GM19372 (cell line): ENCODE measurements around the gene ALG12.

Source experiments
- ATAC-seq: cut with Tn5 transposase; IDR thresholded peaks from one replicate; pipeline ENCODE4 v1.9.1; 2021; ENCODE audit warnings: mild to moderate bottlenecking, low read depth, moderate library complexity; ENCODE audit not compliant: unreplicated experiment

Gene ALG12

GRCh38 chr22:49915610-49916009, 2.6 kb downstream of the ALG12 start:
- ATAC-seq = no peak

DNA sequence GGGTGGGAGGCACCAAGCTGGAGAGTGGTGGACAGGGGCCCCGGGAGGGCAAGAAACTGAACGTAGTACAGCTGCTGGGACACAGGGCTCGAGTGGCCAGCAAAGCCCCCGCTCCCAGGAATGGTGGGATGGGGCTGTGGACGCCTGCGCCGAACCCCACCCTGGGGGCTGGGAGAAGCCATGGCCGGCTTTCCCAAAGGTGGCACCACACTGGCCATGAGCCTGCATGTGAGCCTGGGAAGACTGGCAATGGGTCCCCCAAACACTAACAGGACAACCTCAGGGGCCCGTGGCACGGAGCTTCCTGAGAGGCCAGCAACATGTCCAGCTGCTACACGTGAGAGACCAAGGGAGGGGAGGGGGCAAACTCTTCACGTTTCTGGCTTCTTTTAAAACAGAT, 4.0 kb downstream of the ALG12 start:
- no peak for ATAC-seq

- no peak for ATAC-seq
Measured at GRCh38 chr22:49913446-49913845, 4.8 kb downstream of the ALG12 start.

GRCh38 chr22:49913026-49913425, 5.2 kb downstream of the ALG12 start:
- ATAC-seq = no peak

- no peak for ATAC-seq
Measured at GRCh38 chr22:49911881-49912625, 6.2 kb downstream of the ALG12 start.

GRCh38 chr22:49910229-49911155, 7.7 kb downstream of the ALG12 start:
- no peak for ATAC-seq

DNA sequence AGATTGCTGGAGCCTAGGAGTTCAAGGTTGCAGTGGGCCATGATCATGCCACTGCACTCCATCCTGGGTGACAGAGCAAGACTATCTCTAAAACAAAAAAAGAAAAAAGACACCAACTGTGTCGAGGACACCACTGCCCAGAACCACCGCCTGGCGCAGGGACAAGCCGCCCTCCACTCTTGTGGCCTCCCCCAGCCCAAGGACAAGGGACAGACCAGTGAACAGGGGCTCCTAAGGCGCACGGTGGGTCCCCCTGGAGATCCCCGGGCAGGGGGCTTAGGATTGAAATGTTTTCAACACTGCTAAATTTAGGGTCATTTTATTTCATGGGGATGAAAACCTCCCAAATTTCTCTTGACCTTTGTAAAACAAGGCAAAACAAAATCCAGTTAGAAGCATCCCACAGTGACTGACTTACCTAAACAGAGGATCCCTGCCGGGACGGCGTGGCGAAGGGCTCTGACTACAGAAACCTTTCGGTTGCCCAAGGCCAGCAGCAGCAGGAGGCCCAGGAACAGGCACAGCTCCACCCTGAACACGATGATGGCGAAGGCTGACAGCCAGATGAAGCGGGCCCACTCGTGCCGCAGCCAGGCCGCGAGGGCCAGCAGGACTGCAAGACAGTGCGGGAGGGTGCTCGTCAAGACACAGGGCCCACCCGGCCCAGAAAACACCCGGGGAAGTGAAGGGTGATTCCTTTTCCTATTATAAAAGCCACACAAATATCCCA, 8.6 kb downstream of the ALG12 start:
- no peak for ATAC-seq

- ATAC-seq = no peak
Measured at GRCh38 chr22:49907807-49908206, 10.4 kb downstream of the ALG12 start.

DNA sequence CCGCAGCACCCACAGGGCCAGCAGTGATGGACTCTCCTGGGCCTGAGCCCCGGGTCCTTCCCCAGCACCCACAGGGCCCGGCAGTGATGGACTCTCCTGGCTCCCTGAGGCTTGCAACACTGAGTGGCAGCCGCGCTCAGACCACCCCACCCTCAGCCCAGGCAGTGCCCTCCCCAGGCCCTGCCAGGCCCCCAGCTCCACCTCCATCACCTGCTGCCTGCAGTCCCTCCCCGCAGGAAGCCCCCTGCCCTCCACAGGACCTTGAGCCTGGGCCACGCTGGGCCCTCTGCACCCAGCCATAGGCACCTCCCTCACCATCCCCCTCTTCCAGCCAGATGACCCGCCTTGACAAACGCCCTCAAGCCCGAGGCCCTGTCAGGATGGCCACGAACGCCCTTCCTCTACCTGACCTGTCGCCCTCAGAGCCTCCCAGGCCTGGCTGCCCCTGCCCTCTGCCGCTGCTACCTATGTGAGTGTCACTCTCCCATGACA, 11.4 kb downstream of the ALG12 start:
- no peak for ATAC-seq

DNA sequence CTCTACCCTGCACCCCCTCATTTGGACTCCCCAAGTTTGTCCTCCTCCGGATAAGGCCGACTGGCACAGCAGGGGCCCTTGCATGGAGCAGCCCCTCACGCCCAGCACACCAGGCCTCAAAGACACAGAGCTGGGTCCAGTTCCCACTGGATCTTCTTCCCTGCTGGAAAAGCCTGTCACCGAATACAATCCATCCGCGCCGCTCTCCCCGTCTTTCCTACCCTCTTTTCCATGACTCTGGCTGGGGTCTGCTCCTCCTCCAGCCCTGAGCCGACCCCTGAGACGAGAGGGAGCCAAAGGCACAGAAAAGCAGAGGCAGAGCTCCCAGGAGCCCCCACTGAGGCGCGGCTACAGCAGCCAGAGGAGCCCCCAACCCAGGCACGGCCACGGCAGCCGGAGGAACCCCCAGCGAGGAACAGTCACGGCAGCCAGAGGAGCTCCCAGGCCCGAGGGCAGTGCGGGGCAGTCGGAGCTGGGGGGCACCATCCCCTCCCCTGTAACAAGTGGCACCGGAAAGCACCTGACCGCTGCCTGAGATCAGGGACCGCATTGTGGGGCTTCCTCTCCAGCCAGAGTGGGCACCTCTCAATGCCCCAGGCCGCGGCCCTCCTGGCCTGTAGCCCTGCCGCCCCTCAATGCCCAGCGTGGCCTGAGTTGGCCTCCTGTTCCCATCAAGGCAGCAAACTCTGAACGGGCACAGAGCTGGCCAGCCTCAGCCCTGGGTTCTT, 12.0 kb downstream of the ALG12 start:
- ATAC-seq = no peak

GRCh38 chr22:49905465-49905864, 12.8 kb downstream of the ALG12 start:
- ATAC-seq = no peak

- no peak for ATAC-seq
Measured at GRCh38 chr22:49904040-49904369, 14.2 kb downstream of the ALG12 start.

DNA sequence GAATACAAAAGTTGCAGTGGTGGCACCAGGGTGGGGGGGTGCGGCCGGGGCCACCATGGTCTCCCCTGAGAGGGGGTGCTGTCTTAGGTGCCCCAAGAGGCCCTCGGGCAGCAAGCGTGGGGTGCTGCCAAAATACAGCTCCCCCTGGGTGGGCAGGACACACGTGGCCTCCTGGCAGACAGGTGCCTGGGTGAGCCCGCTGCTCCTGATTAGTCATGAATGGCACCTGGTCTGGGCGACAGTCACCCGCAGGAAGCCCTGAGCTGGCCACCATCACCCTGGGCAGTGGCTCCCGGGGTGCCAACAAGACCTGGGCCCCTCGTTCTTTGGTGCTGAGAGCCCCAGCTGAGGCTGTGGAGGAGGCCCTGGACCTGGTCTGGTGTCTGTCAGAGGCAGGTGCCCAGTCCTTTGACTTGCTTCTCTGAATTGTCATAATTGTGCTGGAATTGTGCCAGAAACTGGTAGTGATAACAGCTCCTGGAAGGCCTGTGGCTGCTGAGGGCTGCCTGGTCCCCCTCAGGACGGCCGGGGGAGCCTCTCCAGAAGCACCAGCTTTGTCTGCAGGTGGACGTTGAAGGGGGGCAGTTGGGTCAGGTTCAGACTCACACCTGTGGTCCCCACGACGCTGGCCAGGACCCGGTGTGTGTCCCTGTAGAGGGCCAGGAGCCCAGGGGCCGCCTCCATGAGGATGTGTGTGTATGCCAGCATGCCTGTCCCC, 14.8 kb downstream of the ALG12 start:
- ATAC-seq = no peak

DNA sequence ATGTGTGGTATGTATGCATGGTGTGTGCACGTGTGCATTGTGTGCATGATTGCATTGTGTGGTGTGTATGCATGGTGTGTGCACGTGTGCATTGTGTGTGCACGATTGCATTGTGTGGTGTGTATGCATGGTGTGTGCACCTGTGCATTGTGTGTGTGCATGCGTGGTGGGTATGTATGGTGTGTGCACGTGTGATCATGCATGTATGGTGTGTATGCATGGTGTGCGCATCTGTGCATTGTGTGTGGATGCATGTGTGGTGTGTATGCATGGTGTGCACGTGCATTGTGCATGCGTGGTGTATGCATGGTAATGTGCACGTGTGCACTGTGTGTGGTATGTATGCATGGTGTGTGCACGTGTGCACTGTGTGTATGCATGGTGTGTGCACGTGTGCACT, 16.8 kb downstream of the ALG12 start:
- ATAC-seq = no peak

DNA sequence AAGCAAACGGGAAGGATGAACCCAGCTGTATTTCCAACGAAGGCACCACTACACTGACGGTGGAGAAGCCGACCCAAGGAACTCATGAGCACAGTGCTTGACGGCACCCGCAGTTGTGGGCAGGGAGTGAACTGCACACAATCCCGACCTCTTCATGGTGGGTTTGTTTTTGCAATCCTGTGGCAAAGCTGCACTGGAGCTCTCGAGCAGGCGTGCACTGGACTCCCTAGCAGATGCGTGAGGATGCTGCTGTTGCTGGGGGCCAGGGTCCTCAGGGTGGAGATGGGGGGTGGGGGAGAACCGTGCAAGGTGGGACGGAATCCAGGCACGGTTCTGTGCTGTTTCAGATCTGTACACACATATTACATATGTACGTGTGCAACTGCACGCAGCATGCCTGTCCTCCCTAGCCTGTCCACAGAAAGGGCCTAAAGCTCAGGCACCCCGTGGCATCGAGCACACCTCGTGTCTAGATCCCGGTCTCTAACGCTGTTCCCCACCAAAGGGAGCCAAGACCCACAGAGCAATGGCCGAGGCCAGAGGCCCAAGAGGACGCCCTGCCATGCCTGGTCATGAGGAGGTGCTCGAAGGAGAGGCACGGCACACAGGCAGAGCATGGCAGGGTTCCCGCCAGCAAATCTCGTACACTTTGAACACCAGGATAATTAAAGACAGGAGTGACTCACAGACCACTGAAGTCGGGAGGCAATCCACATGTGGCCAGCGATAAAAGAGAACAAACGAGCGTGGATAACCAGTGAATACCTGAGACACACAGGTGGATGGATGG, 17.6 kb downstream of the ALG12 start:
- no peak for ATAC-seq

DNA sequence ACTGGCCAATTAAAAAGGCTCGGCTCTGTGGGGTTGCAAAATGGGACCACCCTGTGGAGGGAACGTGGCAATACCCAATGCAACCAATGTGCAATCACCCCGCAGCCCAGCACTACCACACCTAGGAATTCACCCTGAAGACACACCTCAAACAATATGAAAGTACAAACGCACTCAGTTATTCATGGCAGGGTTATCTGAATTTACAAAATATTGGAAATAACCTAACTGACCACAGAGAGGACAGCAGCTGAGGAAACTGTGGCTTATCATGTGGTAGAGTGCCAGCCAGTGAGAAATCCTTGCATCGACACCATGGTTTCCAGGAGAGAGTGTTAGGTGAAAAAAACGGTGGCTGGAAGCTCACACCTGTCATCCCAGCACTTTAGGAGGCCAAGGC, 18.7 kb downstream of the ALG12 start:
- ATAC-seq = no peak

DNA sequence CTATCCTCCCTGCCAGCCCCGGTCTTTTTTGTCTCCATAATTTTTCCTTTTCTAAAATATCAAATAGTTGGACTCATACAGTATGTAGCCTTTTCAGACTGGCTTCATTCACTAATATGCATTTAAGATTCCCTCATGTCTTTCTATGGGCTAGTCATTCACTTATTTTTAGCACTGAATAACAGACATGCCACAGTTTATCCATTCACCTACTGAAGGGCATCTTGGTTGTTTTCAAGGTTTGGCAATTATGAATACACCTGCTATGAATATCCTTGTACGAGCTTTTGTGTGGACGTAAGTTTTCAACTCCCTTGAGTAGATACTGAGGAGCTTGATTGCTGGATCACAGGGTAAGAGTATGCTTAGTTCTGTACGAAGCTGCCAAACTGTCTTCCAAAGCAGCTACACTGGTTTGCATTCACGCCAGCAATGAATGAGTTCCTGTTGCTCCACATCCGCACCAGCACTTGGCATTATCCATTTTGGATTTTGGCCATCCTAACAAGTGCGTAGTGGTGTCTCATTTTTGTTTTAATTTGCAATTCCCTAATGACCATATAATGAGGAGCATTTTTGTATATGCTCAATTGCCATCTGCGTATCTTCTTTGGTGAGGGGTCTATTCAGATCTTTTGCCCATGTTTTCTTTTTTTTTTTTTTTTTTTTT, 21.1 kb downstream of the ALG12 start:
- no peak for ATAC-seq

DNA sequence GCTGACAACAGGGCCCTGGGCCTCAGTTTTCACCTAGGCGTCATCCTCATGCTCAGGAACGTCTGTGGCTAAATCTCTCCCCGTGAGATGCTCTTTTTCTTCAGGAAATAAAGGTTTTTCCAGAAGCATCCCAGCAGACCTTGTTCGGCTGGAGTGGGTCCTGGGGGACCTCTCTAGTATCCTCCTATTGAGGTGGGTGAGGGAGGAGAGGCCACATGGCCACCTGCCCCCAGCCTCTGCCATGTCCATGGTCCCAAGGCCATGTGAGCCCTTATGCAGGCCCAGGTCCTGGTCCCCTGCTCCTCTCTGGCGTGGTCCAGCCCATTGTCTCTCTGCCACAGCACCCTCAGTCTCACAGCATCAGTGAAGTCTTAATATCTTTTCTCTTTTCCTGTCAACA, 22.0 kb downstream of the ALG12 start:
- no peak for ATAC-seq
